GM21825 (cell line): Measurements from ENCODE around the gene PLEKHN1.
"Not testable (repeated sequence)": the region's sequence is repeated elsewhere in the genome, so short reads cannot be mapped to it uniquely, and the experiment has no call there.

ENCODE experiments used
- ATAC-seq: cut with Tn5 transposase; IDR thresholded peaks from one replicate; pipeline ENCODE4 v1.9.1; 2021; ENCODE audit warnings: mild to moderate bottlenecking, moderate library complexity; ENCODE audit not compliant: unreplicated experiment

The PLEKHN1 gene

DNA sequence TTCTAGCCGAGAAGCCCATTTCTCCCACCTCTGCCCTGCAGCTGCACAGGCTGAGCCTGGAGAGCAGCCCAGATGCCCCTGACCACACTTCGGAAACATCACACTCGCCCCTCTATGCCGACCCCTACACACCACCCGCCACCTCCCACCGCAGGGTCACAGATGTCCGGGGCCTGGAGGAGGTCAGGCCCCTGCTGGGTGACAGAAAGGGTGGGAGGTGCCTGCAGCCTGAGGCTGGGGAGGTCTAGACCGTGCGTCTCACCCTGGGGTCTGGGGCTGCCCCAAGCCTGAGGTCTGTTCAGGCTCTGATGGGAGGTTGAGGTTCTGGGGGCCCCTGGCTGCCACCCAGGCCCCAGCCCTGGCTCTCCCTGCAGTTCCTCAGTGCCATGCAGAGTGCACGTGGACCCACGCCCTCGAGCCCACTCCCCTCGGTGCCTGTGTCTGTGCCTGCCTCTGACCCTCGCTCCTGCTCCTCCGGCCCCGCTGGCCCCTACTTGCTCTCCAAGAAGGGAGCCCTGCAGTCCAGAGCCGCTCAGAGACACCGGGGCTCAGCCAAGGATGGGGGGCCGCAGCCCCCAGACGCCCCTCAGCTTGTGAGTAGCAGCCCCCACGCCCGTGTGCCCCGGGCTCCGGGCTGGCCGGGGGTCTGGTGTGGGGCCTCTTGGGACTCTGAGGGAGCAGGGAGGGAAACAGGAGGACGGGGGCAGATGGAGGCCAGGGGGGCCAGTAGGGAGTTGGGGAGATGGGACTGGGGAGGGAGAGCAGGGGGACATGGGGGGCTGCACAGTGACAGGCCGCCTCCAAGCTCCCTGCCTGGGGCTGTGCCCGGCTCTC lies 7.4 kb downstream of the PLEKHN1 start:
- no peak for ATAC-seq

DNA sequence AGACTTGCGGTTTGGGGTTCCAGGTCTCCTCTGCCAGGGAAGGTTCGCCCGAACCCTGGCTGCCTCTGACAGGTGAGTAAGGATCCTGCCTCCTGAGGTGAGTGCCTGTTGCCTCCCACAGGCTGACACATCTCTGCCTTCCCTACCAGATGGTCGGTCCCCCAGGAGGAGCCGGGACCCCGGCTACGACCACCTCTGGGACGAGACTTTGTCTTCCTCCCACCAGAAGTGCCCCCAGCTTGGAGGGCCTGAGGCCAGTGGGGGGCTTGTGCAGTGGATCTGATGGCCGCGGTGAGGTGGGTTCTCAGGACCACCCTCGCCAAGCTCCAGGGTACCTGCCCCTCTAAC lies 8.0 kb downstream of the PLEKHN1 start:
- ATAC-seq = no peak

DNA sequence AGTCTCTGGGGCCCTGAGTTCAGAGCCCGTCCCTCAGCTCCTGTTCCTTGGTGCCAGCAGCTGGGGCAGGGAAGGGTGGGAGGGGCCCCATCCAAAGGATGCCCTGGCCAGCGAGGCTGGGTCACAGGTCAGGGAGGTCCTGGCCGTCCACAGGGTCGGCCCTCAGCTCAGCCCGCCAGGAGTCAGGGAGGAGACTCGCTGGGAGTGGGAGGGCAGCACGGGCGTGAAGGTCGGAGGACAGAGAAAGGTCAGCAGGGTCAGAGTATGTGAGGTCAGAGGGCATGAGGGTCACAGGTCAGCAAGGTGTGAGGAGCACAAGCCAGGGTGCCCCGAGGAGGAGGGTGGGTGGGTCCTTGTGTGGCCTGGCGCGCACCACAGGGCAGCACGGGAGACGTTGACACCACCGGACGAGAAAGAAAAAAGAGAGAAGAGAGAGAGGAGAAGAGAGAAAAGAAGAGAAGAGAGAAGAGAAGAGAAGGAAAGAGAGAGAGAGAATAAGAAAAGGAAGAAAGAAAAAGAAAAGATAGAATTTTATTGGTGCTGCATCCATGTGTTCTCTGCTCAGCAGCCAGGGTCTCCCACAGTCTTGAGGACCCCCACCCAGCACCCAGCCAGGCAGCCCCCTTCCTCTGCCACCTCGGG lies 8.5 kb downstream of the PLEKHN1 start:
- no peak for ATAC-seq

GRCh38 chr1:975365-975764 lies 9.1 kb downstream of the PLEKHN1 start:
- ATAC-seq = no peak

DNA sequence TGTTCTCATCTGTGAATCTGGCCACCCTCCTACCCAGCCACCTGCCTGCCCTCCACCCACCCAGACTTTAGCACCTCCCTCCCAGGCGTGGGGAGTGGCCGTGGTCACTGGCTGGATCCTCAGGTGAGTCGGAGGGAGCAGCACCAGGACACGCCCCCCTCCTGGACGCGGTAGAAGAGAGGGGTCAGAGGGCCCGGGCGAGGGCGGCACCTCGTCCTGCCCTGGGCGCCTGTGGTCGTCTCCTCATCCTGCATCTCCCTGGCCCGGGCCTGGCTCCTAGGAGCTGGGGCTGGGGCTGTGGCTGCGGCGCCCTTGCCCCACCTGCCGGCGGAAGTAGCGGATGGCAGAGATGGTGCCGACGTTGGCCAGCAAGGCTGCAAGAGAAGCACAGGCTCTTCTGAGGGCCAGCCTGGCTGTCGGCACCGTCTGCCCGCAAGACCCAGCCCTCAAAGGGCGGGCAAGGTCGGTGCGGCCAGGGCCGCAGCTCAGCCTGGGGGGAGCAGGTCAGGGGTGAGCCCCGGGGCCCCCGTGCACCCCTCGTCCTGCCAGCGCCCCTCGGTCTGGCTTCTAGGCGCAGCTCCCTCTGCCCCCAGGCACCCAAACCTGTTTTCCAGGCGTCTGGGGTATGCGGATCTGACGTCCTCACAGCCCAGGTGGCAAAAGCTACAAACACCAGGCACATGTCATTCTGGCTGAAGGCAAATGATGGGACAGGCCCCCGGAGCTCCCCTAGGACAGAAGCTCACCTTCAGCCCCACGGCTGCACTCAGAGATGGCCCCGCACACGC lies 9.8 kb downstream of the PLEKHN1 start:
- ATAC-seq = no peak

- not testable (repeated sequence) for ATAC-seq
Observed at GRCh38 chr1:976791-977190, 10.5 kb downstream of the PLEKHN1 start.

- no peak for ATAC-seq
Observed at GRCh38 chr1:978069-978834, 12.0 kb downstream of the PLEKHN1 start.

GRCh38 chr1:978835-979743 lies 12.8 kb downstream of the PLEKHN1 start:
- ATAC-seq = no peak

DNA sequence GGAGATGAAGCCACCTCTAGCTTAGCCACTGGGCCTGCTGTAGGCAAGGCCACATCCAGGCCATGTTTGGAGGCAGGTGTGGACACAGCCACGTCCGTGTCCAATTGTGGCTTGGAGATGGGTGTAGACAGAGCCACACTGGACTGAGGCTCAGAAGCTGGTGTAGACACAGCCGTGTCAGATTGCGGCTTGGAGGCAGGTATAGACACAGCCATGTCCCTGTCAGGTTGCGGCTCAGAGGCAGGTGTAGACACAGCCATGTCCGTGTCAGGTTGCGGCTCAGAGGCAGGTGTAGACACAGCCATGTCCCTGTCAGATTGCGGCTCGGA lies 13.4 kb downstream of the PLEKHN1 start:
- ATAC-seq = no peak

- no peak for ATAC-seq
Observed at GRCh38 chr1:980137-980571, 13.9 kb downstream of the PLEKHN1 start.

- no peak for ATAC-seq
Observed at GRCh38 chr1:980602-981395, 14.5 kb downstream of the PLEKHN1 start.

GRCh38 chr1:981491-981954 lies 15.2 kb downstream of the PLEKHN1 start:
- no peak for ATAC-seq

DNA sequence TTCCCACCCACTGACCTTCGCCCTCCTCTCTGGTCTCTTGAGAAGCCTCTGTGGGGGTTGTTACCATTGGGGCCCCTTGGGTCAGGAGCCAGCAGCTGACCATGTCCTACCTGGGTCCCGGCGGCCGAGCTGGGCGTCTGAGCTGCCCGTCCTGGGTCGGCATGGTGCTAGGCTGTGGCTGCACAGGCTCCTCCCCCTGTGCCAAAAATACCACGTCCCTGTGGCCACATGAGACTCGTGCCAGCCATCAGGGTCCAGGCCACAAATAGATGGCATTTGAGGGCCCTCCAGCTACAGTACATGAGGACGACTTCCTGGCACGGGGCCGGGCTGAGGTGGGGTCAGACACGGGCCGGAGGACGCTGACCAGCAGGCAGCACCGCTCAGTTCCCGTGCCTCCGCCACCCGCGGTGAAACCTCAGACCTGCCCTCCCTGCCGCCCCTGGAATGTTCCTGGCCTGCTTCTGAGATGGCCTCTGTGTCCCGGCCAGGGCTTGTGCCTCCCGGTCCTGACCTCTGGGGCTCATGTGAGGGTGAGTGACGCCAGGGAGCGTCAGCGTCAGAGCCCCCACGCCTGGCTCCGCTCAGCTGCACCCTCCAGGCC lies 15.8 kb downstream of the PLEKHN1 start, which contains the start of gene PERM1:
Gene PERM1, minus strand, starts transcription at position 139 of the 604 bp plus-strand sequence. CDS start 1,064 bp downstream, outside the sequence.
- no peak for ATAC-seq

DNA sequence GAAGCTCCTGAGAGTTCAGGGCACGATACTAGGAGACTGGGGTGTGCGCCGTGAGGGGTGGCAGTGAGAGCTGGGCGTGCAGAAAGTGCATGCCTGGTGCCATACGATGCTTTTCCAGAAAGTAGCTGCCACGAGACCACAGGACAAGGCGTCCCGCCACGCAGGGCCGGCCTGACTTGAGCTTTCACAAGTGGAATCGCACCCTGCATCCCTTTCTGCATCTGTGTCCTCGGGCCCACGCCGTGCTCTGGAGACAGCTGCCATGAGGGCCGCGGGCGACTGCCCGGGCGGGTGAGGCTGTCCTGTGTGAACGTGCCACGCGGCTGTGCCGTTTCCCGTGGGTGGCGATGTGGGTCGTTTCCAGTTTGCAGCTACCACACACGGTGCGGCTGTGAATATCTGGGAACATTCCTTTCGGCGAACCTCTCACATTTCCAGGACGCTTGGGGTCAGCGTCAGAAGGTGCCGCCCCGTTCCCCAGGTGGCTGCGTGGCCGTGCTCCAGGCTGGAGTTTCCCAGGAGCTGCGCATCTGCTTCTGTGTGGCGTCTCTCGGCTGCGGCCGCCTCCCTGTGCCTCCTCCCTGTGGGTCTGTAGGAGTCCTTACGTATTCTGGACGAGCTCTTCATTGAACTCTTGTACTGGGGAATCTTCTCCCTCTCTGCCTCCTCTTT lies 16.6 kb downstream of the PLEKHN1 start:
- no peak for ATAC-seq

DNA sequence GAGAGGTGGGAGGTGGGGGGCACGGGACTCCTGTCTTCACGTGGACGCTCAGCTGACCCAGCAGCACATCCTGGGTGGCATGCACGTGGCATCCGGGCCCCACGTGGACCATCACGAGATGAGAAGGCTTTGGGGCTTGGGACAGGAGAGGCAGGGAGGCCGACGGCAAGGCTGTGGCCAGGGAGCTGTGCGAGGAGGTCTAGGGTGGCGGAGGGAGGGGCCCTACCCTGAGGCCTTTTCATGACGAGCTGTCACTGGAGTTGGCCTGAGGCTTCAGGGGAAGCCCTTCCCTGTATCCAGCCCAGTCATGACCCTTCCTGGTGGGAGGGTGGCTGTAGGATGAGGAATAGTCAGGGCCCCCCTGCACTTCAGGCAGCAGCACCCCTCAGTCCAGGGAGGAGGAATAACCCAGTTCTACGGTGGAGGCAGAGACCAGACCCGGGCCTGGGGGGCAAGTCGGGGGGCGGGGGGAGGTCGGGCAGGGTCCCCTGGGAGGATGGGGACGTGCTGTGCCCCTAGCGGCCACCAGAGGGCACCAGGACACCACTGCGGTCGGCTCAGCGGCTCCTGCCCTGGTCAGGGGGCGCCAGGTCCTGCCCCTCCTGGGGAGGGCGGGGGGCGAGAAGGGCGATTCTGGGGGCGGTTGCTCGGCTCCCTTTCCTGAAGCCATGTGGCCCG lies 17.7 kb downstream of the PLEKHN1 start:
- no peak for ATAC-seq

- ATAC-seq = no peak
Observed at GRCh38 chr1:984476-984814, 18.2 kb downstream of the PLEKHN1 start.

DNA sequence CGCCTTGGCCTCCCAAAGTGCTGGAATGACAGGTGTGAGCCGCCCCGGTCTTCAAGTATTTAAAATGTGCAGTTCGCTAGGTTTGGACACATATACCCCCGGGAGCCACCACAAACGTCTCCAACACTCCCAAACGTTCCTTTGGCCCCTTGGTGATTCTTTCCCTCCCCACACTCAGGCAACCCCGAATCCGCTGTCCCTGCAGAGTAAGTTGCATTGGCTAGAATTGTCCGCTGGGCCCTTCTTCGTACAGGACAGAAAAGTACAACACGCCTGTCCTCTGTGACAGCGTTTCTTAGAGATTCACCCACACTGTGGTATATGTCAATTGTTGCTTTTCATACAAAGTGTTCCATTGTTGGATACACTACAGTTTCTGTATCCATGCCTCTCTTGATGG lies 18.8 kb downstream of the PLEKHN1 start:
- no peak for ATAC-seq

DNA sequence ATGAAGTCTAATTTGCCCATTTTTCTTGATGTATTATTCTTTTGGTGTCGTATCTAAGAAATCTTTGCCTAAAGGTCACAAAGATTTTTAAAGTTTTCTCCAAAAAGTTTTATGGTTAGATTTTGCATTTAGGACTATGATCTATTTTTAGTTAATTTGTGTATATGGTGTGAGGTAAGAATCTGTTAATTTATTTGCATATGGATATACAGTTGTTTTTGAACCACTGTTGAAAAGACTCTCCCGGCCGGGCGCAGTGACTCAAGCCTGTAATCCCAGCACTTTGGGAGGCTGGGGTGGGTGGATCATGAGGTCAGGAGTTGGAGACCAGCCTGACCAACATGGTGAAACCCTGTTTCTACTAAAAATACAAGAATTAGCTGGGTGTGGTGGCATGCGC lies 21.8 kb downstream of the PLEKHN1 start:
- ATAC-seq = not testable (repeated sequence)
